GM12891 (cell line): ENCODE results near the gene DENND11.

Experiments
- POLR2A ChIP-seq: IDR thresholded peaks from 2 replicates; pipeline ENCODE4 v1.6.1; 2011; ENCODE audit warnings: low read depth, low read length, control low read depth
- POLR2AphosphoS5 ChIP-seq: IDR thresholded peaks from 2 replicates; pipeline ENCODE4 v1.6.1; 2011; ENCODE audit warnings: low read depth, low read length, control low read depth
- POU2F2 ChIP-seq: IDR thresholded peaks from 2 replicates; pipeline ENCODE4 v1.6.1; 2011; ENCODE audit warnings: low read depth, mild to moderate bottlenecking, control low read depth, low read length, moderate library complexity
- TAF1 ChIP-seq: IDR thresholded peaks from 2 replicates; pipeline ENCODE4 v1.6.1; 2011; ENCODE audit warnings: low read depth, low read length, control low read depth

GRCh38 chr7:141664450-141664849 lies 37.5 kb downstream of the DENND11 start:
- TF ChIP-seq POLR2AphosphoS5 (no peak), POLR2A (no peak), POU2F2 (no peak), TAF1 (no peak)
